Measurements from ENCODE around the gene QRICH2.

GRCh38 chr17:76268991-76269981 lies 38.8 kb downstream of the QRICH2 start:
- no peak for TF ChIP-seq SUZ12 (IDR thresholded peaks at IDR 0.05)
- TF ChIP-seq TARDBP (IDR thresholded peaks at IDR 0.05) = no peak
- TF ChIP-seq ZNF384 (IDR thresholded peaks at IDR 0.05) = no peak
- no peak for TF ChIP-seq SP1 (IDR thresholded peaks at IDR 0.05)
- TF ChIP-seq FOXM1 (IDR thresholded peaks at IDR 0.05; ENCODE audit: borderline replicate concordance) = no peak
- TF ChIP-seq FOXA1 (IDR thresholded peaks at IDR 0.05) = no peak
- TF ChIP-seq BHLHE40 (IDR thresholded peaks at IDR 0.05; ENCODE audit: borderline replicate concordance) = no peak
